Measurements from ENCODE around the gene DAND5.
"Not testable (repeated sequence)": the region's sequence is repeated elsewhere in the genome, so short reads cannot be mapped to it uniquely, and the experiment has no call there.

DAND5 gene

GRCh38 chr19:12946092-12946721 is 23.2 kb upstream of the DAND5 start:
- peak; percentile 88 for DNase-seq (ENCODE audit: low read depth)

- DNase-seq (ENCODE audit: low read depth): no peak
These were observed 22.5 kb upstream of the DAND5 start for GRCh38 chr19:12946731-12947496.

GRCh38 chr19:12947702-12948611 is 21.4 kb upstream of the DAND5 start:
- no peak for DNase-seq (ENCODE audit: low read depth)

GRCh38 chr19:12948612-12949362 is 20.6 kb upstream of the DAND5 start:
- DNase-seq (ENCODE audit: low read depth): no peak

GRCh38 chr19:12949363-12950283 is 19.8 kb upstream of the DAND5 start:
- DNase-seq (ENCODE audit: low read depth): no peak

GRCh38 chr19:12952050-12952449 is 17.3 kb upstream of the DAND5 start:
- not testable (repeated sequence) for DNase-seq (ENCODE audit: low read depth)

GRCh38 chr19:12952488-12953137 is 16.8 kb upstream of the DAND5 start:
- peak; percentile 79 for DNase-seq (ENCODE audit: low read depth)

- DNase-seq (ENCODE audit: low read depth): no peak
These were observed 16.1 kb upstream of the DAND5 start for GRCh38 chr19:12953138-12953798.

GRCh38 chr19:12953799-12954611 is 15.4 kb upstream of the DAND5 start:
- DNase-seq (ENCODE audit: low read depth): no peak

- DNase-seq (ENCODE audit: low read depth): no peak
These were observed 14.8 kb upstream of the DAND5 start for GRCh38 chr19:12954612-12954962.

GRCh38 chr19:12955575-12955974 is 13.8 kb upstream of the DAND5 start:
- not testable (repeated sequence) for DNase-seq (ENCODE audit: low read depth)

- no peak for DNase-seq (ENCODE audit: low read depth)
These were observed 13.4 kb upstream of the DAND5 start for GRCh38 chr19:12955996-12956395.

- peak; percentile 77 for DNase-seq (ENCODE audit: low read depth)
These were observed 12.7 kb upstream of the DAND5 start, which contains the start of gene GADD45GIP1 for GRCh38 chr19:12956446-12957388. GADD45GIP1 (minus strand) TSS chr19:12957223; CDS start chr19:12957212, 11 bp downstream.

GRCh38 chr19:12957389-12957952 is 11.9 kb upstream of the DAND5 start:
- DNase-seq (ENCODE audit: low read depth): not testable (repeated sequence)

GRCh38 chr19:12959481-12959880 is 9.9 kb upstream of the DAND5 start:
- no peak for DNase-seq (ENCODE audit: low read depth)

GRCh38 chr19:12965017-12965811 is 4.2 kb upstream of the DAND5 start:
- peak; percentile 56 for DNase-seq (ENCODE audit: low read depth)

- DNase-seq (ENCODE audit: low read depth): no peak
These were observed 3.6 kb upstream of the DAND5 start for GRCh38 chr19:12965812-12966135.

All from iris pigment epithelial cell (primary cell).